Astrocyte (in vitro differentiated cells and primary cell): ENCODE data around the gene MBNL1. TPM values are rescaled to one million over a fixed set of nuclear protein-coding genes. Genes with fewer than 3 reads are reported as not detected.

Experiments used
- DNase-seq: peaks from one replicate; pipeline ENCODE4 v3.0.0-alpha.2; 2010; ENCODE audit warnings: low read depth
- FAIRE-seq: peaks from 2 replicates; lab custom pipeline; 2011; peaks lifted over from hg19 to GRCh38; lab: Jason Lieb, UNC
- H2AFZ ChIP-seq: 2 replicates; pipeline ENCODE4 v1.6.0; 2012; ENCODE audit warnings: low read depth, low read length, inconsistent platforms
- H3K27ac ChIP-seq: 2 replicates; pipeline ENCODE4 v1.5.1; 2011; ENCODE audit warnings: low read depth, low read length, inconsistent platforms
- H3K27me3 ChIP-seq: 2 replicates; pipeline ENCODE4 v1.6.0; 2011; ENCODE audit warnings: low read length, inconsistent platforms; ENCODE audit not compliant: insufficient read depth
- H3K36me3 ChIP-seq: 2 replicates; pipeline ENCODE4 v1.5.1; 2011; ENCODE audit warnings: low read length, inconsistent platforms; ENCODE audit not compliant: insufficient read depth
- H3K4me1 ChIP-seq: 2 replicates; pipeline ENCODE4 v1.5.1; 2011; ENCODE audit warnings: low read length, inconsistent platforms; ENCODE audit not compliant: insufficient read depth
- H3K4me2 ChIP-seq: 2 replicates; pipeline ENCODE4 v1.6.0; 2012; ENCODE audit warnings: low read length, inconsistent platforms
- H3K4me3 ChIP-seq: 2 replicates; pipeline ENCODE4 v1.5.1; 2011; ENCODE audit warnings: low read depth, mild to moderate bottlenecking, low read length, inconsistent platforms; ENCODE audit not compliant: insufficient read depth
- H3K79me2 ChIP-seq: 2 replicates; pipeline ENCODE4 v1.6.0; 2012; ENCODE audit warnings: mild to moderate bottlenecking, low read length, inconsistent platforms; ENCODE audit not compliant: insufficient read depth
- H3K9ac ChIP-seq: 2 replicates; pipeline ENCODE4 v1.6.0; 2012; ENCODE audit warnings: mild to moderate bottlenecking, low read length, inconsistent platforms
- H3K9me3 ChIP-seq: 2 replicates; pipeline ENCODE4 v1.5.1; 2012; ENCODE audit warnings: low read depth, mild to moderate bottlenecking, low read length, inconsistent platforms; ENCODE audit not compliant: insufficient read depth
- H4K20me1 ChIP-seq: 2 replicates; pipeline ENCODE4 v1.6.0; 2012; ENCODE audit warnings: low read length, inconsistent platforms; ENCODE audit not compliant: insufficient read depth
- H3K27ac Mint-ChIP-seq: one replicate; pipeline ENCODE4 v1.8.0; 2021; ENCODE audit warnings: mild to moderate bottlenecking, mixed read lengths; ENCODE audit not compliant: unreplicated experiment
- H3K27me3 Mint-ChIP-seq: one replicate; pipeline ENCODE4 v1.8.0; 2021; ENCODE audit warnings: low read depth, mixed read lengths; ENCODE audit not compliant: unreplicated experiment
- H3K36me3 Mint-ChIP-seq: one replicate; pipeline ENCODE4 v1.8.0; 2021; ENCODE audit warnings: low read depth, mixed read lengths; ENCODE audit not compliant: unreplicated experiment
- H3K4me1 Mint-ChIP-seq: one replicate; pipeline ENCODE4 v1.8.0; 2021; ENCODE audit warnings: low read depth, mixed read lengths; ENCODE audit not compliant: unreplicated experiment
- H3K4me3 Mint-ChIP-seq: one replicate; pipeline ENCODE4 v1.8.0; 2021; ENCODE audit warnings: mild to moderate bottlenecking, moderate library complexity, mixed read lengths; ENCODE audit not compliant: unreplicated experiment
- H3K9me3 Mint-ChIP-seq: one replicate; pipeline ENCODE4 v1.8.0; 2021; ENCODE audit warnings: mild to moderate bottlenecking, mixed read lengths; ENCODE audit not compliant: unreplicated experiment
- EZH2 ChIP-seq: IDR thresholded peaks from 2 replicates; pipeline ENCODE4 v1.6.1; 2012; ENCODE audit warnings: mild to moderate bottlenecking, low read length, inconsistent platforms; ENCODE audit not compliant: insufficient read depth
- total RNA-seq: library from RNA; stranded (reverse); gene quantifications from 2 replicates; pipeline ENCODE4 v1.2.1, GENCODE V29; 2021
- TF ChIP-seq, protein P1 (sequence below): IDR thresholded peaks from 2 replicates; pipeline ENCODE4 v1.5.1; 2011; ENCODE audit warnings: low read depth, mild to moderate bottlenecking, inconsistent platforms, low read length, moderate library complexity; ENCODE audit not compliant: insufficient read depth

MBNL1 gene
- total RNA-seq, 1 donor from 2014 or later = 93.1 TPM

DNA sequence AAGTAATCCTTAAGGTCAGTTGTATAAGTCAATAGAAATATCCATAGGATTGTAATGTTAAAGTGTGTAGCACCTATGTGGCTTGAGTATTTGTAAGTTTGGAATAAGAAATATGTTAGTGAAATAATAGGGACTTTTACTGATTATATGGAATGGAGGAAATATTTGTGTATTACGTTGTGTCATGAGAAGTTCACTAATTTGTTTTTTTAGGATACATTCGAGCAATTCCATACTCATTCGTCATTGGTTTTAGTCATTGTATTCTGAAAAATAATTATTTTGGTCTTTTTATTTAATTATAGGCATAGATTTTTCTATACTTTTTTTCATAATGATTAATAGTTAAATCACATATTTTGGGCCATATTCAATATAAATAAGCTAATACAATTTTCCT lies 21.0 kb downstream of the MBNL1 start:
- TF ChIP-seq, protein P1, sequence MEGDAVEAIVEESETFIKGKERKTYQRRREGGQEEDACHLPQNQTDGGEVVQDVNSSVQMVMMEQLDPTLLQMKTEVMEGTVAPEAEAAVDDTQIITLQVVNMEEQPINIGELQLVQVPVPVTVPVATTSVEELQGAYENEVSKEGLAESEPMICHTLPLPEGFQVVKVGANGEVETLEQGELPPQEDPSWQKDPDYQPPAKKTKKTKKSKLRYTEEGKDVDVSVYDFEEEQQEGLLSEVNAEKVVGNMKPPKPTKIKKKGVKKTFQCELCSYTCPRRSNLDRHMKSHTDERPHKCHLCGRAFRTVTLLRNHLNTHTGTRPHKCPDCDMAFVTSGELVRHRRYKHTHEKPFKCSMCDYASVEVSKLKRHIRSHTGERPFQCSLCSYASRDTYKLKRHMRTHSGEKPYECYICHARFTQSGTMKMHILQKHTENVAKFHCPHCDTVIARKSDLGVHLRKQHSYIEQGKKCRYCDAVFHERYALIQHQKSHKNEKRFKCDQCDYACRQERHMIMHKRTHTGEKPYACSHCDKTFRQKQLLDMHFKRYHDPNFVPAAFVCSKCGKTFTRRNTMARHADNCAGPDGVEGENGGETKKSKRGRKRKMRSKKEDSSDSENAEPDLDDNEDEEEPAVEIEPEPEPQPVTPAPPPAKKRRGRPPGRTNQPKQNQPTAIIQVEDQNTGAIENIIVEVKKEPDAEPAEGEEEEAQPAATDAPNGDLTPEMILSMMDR = no peak
- TF ChIP-seq EZH2 = no peak
- Mint-ChIP-seq H3K36me3 (peaks cover 2% of the 10 kb centered on the region), H3K9me3 (no peaks in the 10 kb centered on the region), H3K4me1 (peaks cover 28% of the 10 kb centered on the region), H3K4me3 (no peak overlapping the region), H3K27ac (no peak overlapping the region), H3K27me3 (no peaks in the 10 kb centered on the region)
- H3K79me2 ChIP-seq = peaks cover 96% of the 10 kb centered on the region
- no peak overlapping the region for H3K9ac ChIP-seq
- H3K36me3 ChIP-seq = no peaks in the 10 kb centered on the region
- H3K4me3 ChIP-seq = no peak overlapping the region
- H3K4me1 ChIP-seq = peaks cover 8% of the 10 kb centered on the region
- no peaks in the 10 kb centered on the region for H3K27me3 ChIP-seq
- peaks cover 64% of the 10 kb centered on the region for H4K20me1 ChIP-seq
- FAIRE-seq (no peak), DNase-seq (no peak)
- H3K27ac ChIP-seq = peak overlapping the region; percentile 15
- no peaks in the 10 kb centered on the region for H3K9me3 ChIP-seq
- H2AFZ ChIP-seq = no peak overlapping the region
- no peak overlapping the region for H3K4me2 ChIP-seq

DNA sequence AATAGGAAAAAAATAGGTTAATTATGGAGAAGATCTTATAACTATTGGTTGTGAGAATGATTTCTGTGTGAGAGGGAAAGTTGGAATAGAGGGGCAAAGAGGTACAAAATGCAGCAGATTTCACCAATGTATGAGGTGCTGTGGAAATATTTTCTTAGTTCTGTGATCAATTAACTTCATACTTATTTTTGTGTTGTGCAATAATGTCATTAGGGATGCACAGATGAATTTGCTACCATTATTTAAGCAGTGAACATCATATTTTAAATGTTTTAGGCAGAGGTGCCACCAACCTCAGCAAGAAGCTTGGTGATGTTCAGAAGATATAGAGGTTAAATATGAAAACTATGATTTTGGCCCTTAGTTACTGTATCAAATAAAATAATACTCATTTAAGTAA lies 21.6 kb downstream of the MBNL1 start:
- TF ChIP-seq, protein P1 = no peak
- Mint-ChIP-seq H3K27ac (no peak overlapping the region), H3K9me3 (no peaks in the 10 kb centered on the region), H3K4me1 (peaks cover 25% of the 10 kb centered on the region), H3K27me3 (no peaks in the 10 kb centered on the region), H3K36me3 (peaks cover 2% of the 10 kb centered on the region), H3K4me3 (no peak overlapping the region)
- Histone ChIP-seq H3K27ac (no peak overlapping the region), H3K9ac (no peak overlapping the region), H3K4me1 (peaks cover 8% of the 10 kb centered on the region), H3K27me3 (no peaks in the 10 kb centered on the region), H3K36me3 (peaks cover 2% of the 10 kb centered on the region), H3K4me2 (no peak overlapping the region), H4K20me1 (peaks cover 61% of the 10 kb centered on the region), H3K4me3 (no peak overlapping the region), H3K9me3 (no peaks in the 10 kb centered on the region), H3K79me2 (peaks cover 96% of the 10 kb centered on the region), H2AFZ (no peak overlapping the region)
- DNase-seq (no peak), FAIRE-seq (no peak)

- Mint-ChIP-seq H3K4me1 (peaks cover 31% of the 10 kb centered on the region), H3K4me3 (no peak overlapping the region)
Observed at GRCh38 chr3:152291238-152291637, 22.5 kb downstream of the MBNL1 start.

More at GRCh38 chr3:152291238-152291637, 22.5 kb downstream of the MBNL1 start:
- Histone ChIP-seq H3K79me2 (peaks cover 97% of the 10 kb centered on the region), H4K20me1 (peaks cover 64% of the 10 kb centered on the region), H3K4me2 (no peak overlapping the region), H3K4me3 (no peak overlapping the region), H2AFZ (no peak overlapping the region), H3K9me3 (no peaks in the 10 kb centered on the region), H3K27ac (peak overlapping the region; percentile 3), H3K9ac (no peak overlapping the region), H3K36me3 (peaks cover 3% of the 10 kb centered on the region), H3K4me1 (peaks cover 8% of the 10 kb centered on the region), H3K27me3 (no peaks in the 10 kb centered on the region)
- H3K36me3 Mint-ChIP-seq = peaks cover 2% of the 10 kb centered on the region
- no peaks in the 10 kb centered on the region for H3K27me3 Mint-ChIP-seq
- TF ChIP-seq, protein P1 = no peak
- no peak for TF ChIP-seq EZH2
- H3K9me3 Mint-ChIP-seq = no peaks in the 10 kb centered on the region
- DNase-seq (no peak), FAIRE-seq (peak; percentile 37)
- H3K27ac Mint-ChIP-seq = no peak overlapping the region
